ENCODE measurements around the gene ZMPSTE24. TPM values are rescaled to one million over a fixed set of nuclear protein-coding genes. Genes with fewer than 3 reads are reported as not detected.
A peak's percentile ranks its signal among the peaks of the same experiment; 100 is the strongest.

ZMPSTE24 gene
- total RNA-seq, 4 donors from 2014 or later = 3.4 to 40.8 (median 23.7) TPM

GRCh38 chr1:40257313-40257687 lies 736 bp upstream of the ZMPSTE24 start:
- H3K36me3 ChIP-seq = peaks cover 0 to 16% (median 8%) of the 10 kb centered on the region in 4 donors
- peak overlapping the region; percentile 91 to 96 (median 96) for H3K27ac ChIP-seq
- intact Hi-C loops (cut with DNase I; ENCODE audit: low total_unique reads) = no loop called here
- WGBS, 2 donors (ENCODE audit: low coverage in 1 of 2) = 0% methylated on average over 13 to 16 of the region's 16 CpGs
- no peaks in the 10 kb centered on the region for H3K9me3 ChIP-seq
- H3K27me3 ChIP-seq = no peaks in the 10 kb centered on the region
- H3K4me1 ChIP-seq = peaks cover 6 to 31% (median 22%) of the 10 kb centered on the region in 4 donors
- in situ Hi-C loops (cut with MboI; ENCODE audit: low pct_ligation_motif_present in 1 of 4, low pct_unique_long_range_greater_than_20kb in 1 of 4, low sequenced_read_pairs in 3 of 4) = no loop called here
- no peak for DNase-seq
- TF ChIP-seq POLR2A (IDR thresholded peaks at IDR 0.05) = no peak
- no peak for TF ChIP-seq CTCF (IDR thresholded peaks at IDR 0.05)
- no peak for TF ChIP-seq EP300 (IDR thresholded peaks at IDR 0.05; ENCODE audit: low read depth)
- TF ChIP-seq POLR2AphosphoS5 (IDR thresholded peaks at IDR 0.05) = no peak
- peak overlapping the region; percentile 49 to 87 (median 73) for H3K4me3 ChIP-seq

DNA sequence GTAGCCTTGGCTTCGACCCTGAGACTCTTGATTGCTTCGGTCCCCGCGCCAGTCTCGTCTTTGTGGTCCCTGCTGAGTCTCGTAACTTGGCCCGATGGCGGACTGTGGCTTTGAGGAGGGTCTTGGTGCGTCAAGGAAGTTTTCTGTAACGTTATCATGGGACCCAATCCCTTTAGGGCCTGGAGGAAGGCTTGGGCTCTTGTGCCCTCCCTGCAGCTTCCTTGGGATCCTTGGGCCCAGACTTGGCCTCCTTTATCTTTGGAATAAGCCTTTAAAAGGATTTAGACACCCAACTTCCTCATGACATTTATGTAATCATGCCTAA lies 371 bp downstream of the ZMPSTE24 start:
- H3K9me3 ChIP-seq = no peaks in the 10 kb centered on the region
- peaks cover 0 to 26% (median 12%) of the 10 kb centered on the region in 4 donors for H3K36me3 ChIP-seq
- peak overlapping the region; percentile 44 to 87 (median 73) for H3K4me3 ChIP-seq
- DNase-seq = no peak
- in situ Hi-C loops (cut with MboI; ENCODE audit: low pct_ligation_motif_present in 1 of 4, low pct_unique_long_range_greater_than_20kb in 1 of 4, low sequenced_read_pairs in 3 of 4) = no loop called here
- no peak for TF ChIP-seq CTCF (IDR thresholded peaks at IDR 0.05)
- H3K4me1 ChIP-seq = peaks cover 9 to 32% (median 23%) of the 10 kb centered on the region in 4 donors
- intact Hi-C loops (cut with DNase I; ENCODE audit: low total_unique reads) = no loop called here
- 0% methylated on average over 6 of the region's 10 CpGs; no CpG with 5 or more reads in 1 of the 2 donors for WGBS, 2 donors (ENCODE audit: low coverage in 1 of 2)
- peak overlapping the region; percentile 91 to 96 (median 96) for H3K27ac ChIP-seq
- no peaks in the 10 kb centered on the region for H3K27me3 ChIP-seq

DNA sequence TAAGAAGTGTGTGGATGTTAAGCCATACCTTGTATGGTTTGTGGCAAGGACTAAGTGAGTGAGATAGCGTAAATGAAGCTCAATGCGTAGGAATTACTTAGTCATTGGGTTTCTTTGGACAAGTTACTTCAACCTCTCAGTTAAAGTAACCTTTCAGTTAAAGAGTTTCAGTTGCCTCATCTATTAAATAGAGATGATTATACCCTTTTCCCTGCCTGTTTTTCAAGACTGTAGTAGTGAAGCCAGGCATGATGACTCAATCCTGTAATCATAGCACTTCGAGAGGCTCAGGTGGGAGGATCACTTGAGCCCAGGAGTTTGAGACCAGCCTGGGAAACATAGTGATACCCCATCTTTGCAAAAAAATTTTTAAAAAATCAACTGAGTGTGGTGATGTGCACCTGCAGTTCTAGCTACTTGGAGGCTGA lies 6.3 kb downstream of the ZMPSTE24 start:
- intact Hi-C loops (cut with DNase I; ENCODE audit: low total_unique reads) = no loop called here
- Histone ChIP-seq H3K27me3 (no peaks in the 10 kb centered on the region), H3K36me3 (peaks cover 0 to 45% (median 20%) of the 10 kb centered on the region in 4 donors), H3K9me3 (no peaks in the 10 kb centered on the region), H3K4me1 (peaks cover 0 to 9% (median 4%) of the 10 kb centered on the region in 4 donors), H3K27ac (no peak overlapping the region), H3K4me3 (no peak overlapping the region)
- no peak for DNase-seq
- 80 to 95% methylated on average over 2 to 3 of the region's 3 CpGs for WGBS, 2 donors (ENCODE audit: low coverage in 1 of 2)
- TF ChIP-seq EP300 (IDR thresholded peaks at IDR 0.05; ENCODE audit: low read depth) (no peak), POLR2AphosphoS5 (IDR thresholded peaks at IDR 0.05) (no peak), CTCF (IDR thresholded peaks at IDR 0.05) (no peak), POLR2A (IDR thresholded peaks at IDR 0.05) (no peak)
- in situ Hi-C loops (cut with MboI; ENCODE audit: low pct_ligation_motif_present in 1 of 4, low pct_unique_long_range_greater_than_20kb in 1 of 4, low sequenced_read_pairs in 3 of 4) = no loop called here

- Histone ChIP-seq H3K27me3 (no peaks in the 10 kb centered on the region), H3K4me3 (no peak overlapping the region), H3K36me3 (peaks cover 0 to 55% (median 24%) of the 10 kb centered on the region in 4 donors), H3K4me1 (peaks cover 0 to 4% (median 2%) of the 10 kb centered on the region in 4 donors), H3K9me3 (no peaks in the 10 kb centered on the region), H3K27ac (no peak overlapping the region)
- DNase-seq = no peak
- in situ Hi-C loops (cut with MboI; ENCODE audit: low pct_ligation_motif_present in 1 of 4, low pct_unique_long_range_greater_than_20kb in 1 of 4, low sequenced_read_pairs in 3 of 4) (no loop called here), intact Hi-C loops (cut with DNase I; ENCODE audit: low total_unique reads) (no loop called here)
- TF ChIP-seq POLR2AphosphoS5 (IDR thresholded peaks at IDR 0.05) (no peak), EP300 (IDR thresholded peaks at IDR 0.05; ENCODE audit: low read depth) (no peak), CTCF (IDR thresholded peaks at IDR 0.05) (no peak), POLR2A (IDR thresholded peaks at IDR 0.05) (no peak)
These were observed 7.3 kb downstream of the ZMPSTE24 start for GRCh38 chr1:40265298-40265697.
